D341Med (cell line): ENCODE results near the gene SCN4B.

Source experiments
- DNase-seq: peaks from one replicate; pipeline ENCODE4 v3.0.0; 2012; ENCODE audit warnings: low spot score

The SCN4B gene

DNA sequence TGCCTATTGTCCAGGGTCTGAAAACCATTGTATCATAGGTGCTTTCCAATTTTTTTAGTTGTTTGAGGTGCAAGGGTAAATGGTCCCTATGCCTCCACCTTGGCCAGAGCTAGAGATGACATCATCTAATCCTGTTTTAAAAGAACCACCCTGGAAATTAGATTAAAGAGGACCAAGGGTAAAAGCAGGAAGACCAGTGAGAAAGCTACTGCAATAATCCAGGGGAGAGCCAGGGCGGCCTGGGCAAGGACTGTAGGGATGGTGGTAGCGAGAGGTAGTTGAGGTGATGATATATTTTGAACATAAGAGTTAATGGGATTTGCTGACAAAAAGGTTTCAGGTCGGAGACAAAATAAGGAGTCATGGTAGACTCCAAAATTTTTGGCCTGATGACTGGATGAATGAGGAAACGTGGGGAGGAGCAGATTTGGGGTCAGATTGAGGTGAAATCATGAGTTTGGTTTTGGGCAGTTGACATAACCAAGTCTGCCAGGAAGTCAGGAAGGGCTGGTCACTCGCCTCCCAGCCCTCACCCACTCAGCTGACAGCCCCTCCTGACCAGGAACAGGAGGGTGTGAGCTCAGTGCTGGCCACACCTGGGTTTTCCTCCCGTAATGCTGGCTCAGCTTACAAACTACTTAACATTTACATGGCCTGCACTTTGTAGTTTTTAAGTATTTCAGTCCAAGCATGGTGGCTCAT lies 23.0 kb downstream of the SCN4B start:
- no peak for DNase-seq

DNA sequence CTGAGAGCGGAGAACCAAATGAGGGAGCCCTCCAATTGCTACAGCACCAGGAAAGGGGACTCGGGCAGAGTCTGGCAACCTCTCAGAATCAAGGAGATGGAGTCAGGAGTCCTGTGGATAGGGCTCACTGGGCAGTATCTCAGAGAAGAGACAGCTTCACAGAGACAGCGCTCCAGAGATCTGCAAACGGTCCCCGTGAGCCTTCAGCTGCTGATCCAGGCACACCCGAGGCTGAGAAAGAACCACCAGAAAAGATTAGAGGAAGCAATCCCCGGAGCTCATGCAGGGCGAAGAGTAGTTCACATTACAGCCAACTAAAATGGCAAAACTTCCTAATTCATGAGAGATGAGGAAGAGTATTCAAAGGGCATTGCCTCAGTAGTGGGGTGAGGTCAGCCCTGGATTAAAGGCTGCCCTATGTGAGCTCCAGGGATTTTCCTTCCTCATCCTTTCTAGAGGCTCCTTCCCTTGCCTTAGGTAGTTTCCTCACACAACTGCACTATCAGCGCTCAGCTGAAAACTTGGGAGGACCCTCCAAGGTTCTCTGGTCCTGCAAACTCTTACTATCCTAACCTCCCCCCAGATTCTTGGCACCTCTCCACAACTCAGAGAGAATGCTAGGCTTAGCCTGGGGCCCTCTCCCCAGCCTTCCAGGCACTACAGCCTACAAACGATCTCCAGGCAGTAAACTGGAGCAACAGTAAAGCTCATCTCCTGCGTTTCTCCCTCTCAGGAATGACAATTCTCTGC lies 23.7 kb downstream of the SCN4B start:
- DNase-seq, result no peak

DNA sequence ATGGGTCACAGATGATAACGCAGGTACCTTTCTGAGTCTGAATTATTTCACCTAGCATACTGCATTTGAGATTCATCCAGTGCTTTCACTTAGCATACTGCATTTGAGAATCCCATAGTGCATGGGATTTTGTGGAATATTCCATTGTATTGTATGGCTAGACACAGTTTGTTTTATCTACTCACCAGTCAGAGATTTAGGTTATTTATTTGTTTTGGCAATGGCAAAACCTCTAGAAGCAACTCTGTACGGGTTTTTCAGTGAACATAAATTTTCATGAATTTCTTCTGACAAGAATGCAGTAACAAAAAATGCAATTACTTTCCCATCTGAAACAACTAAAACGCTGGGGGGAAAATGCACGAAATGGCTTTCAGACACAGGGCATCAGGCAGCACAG lies 24.3 kb downstream of the SCN4B start:
- DNase-seq, result no peak

DNA sequence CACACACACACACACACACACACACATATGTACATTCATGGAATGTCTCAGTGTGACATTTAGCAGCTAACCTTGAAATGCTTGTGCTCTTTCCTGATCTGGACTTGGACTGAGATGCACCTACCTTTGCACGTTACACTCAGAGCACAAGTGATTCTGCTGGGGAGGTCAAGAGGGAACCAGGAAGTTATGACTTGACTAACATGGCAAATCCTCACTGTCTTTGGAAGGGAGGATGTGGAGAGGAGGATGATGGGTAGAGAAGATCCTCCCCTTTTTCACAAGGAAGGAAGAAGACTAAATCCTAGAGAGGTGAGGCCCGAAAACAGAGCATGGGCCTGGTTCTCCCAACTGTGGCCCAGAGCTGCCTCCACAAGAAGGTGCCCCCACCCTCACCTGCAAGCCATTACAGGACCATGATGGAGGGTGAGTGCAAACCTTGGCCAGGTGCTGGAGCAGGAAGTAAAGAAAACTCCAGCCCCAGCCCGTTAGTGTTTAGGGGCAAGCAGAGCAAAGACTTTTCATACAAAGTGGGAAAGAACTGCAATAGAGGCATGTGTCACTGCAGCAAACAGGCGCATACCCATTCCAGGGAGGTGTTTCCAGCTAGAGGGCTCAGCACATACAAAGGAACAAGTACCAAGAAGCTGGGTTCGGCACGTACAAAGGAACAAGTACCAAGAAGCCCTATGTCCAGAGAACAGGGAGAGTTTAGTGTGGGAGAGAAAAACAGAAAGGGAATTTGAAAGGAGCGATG lies 26.4 kb downstream of the SCN4B start:
- DNase-seq, result no peak

DNA sequence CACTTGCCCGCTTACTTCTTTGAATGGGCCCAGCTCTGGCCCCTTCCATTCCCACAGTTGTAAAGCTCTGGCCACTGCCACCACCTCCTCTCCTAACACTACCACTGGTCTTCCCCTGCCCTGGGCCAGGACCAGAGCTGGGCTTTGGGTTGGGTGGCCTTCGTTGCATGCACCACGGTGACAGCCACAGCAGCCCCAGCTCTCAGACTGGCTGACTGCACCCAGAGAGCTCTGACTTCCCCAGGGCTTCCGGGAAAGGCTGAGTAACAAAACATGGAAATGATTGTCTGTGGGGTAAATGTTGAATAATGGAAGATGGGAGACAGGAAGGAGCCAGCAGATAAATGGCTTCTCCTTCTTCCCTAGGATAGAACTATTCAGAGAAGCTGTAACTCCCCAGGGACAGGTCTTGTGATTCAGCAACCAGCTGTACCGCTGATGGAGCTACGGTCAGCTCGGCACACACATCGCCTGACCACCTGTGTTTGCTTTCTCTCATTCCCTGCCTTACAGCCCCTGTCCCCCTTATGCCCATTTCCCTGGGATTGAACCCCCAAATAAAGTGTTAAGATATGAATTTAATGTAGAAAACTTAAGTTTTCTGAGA lies 27.6 kb downstream of the SCN4B start:
- DNase-seq, result no peak

DNA sequence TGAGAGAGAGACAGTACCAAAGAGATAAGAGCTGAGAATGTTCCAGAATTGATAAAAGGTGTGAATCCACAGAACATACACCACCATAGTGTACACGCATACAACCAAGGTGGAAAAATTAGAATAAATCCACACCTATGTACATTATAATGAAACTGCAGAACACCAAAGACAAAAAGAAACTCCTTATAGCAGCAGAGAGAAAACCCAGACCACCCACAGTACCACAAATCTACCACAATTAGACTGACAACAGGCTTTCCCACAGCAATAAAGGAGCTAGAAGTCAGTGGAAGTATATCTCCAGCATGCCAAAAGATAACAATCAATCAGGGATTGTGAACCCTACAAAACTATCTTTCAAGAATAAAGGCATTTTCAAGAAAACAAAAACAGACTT lies 31.8 kb downstream of the SCN4B start:
- no peak for DNase-seq

DNA sequence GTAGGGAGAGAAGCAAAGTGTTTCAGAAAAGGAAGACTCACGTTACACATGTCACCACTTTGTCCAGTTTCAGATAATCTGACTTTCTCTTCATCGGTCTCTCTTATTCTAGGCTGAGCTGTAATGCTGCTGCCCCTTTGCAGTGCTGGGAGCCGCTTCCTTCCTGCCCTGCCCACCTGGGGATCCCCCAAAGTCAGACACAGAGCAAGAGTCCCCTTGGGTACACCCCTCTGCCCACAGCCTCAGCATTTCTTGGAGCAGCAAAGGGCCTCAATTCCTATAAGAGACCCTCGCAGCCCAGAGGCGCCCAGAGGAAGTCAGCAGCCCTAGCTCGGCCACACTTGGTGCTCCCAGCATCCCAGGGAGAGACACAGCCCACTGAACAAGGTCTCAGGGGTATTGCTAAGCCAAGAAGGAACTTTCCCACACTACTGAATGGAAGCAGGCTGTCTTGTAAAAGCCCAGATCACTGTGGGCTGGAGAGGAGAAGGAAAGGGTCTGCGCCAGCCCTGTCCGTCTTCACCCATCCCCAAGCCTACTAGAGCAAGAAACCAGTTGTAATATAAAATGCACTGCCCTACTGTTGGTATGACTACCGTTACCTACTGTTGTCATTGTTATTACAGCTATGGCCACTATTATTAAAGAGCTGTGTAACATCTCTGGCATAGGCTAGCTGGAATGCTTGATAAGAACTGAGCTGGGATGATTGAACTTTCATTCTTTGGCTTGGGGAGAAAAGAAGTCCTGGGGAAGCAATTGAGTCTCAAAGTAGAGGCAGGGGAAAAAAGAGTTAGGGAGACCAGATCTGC lies 34.6 kb downstream of the SCN4B start:
- no peak for DNase-seq

DNA sequence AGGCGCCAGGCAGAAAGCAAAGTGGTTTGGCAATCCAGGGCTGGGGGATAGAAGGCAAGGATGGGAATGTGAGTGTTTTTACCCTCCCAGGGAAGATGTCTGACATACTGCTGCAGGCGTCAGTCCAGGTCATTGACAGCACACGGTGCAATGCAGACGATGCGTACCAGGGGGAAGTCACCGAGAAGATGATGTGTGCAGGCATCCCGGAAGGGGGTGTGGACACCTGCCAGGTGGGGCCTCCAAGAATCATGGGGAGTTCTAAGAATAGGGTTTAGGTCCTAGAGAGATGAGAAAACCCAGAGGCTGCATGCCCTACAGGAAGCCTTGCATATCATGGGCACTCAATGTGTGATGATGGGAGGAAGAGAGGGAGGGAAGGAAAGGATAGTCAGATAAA lies 37.6 kb downstream of the SCN4B start:
- no peak for DNase-seq

DNA sequence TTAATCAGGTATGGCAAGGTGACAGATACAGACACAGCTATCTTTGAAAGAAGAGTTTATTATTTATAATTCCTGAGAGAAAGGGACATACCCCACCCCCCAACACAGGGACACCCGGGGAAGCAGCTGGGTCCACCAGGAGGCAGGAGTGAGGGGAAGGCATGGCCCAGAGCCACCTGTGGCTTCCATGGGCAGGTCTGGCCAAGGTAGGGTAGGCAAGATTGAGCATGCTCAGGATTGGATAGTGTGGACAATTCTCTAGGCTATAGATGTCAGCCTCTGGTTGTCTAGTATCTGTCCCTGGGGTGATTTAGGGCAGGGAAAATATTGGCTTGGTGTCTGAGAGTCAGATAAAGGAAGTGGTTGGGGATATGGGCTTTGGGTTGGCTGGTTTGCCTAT lies 38.4 kb downstream of the SCN4B start:
- no peak for DNase-seq

DNA sequence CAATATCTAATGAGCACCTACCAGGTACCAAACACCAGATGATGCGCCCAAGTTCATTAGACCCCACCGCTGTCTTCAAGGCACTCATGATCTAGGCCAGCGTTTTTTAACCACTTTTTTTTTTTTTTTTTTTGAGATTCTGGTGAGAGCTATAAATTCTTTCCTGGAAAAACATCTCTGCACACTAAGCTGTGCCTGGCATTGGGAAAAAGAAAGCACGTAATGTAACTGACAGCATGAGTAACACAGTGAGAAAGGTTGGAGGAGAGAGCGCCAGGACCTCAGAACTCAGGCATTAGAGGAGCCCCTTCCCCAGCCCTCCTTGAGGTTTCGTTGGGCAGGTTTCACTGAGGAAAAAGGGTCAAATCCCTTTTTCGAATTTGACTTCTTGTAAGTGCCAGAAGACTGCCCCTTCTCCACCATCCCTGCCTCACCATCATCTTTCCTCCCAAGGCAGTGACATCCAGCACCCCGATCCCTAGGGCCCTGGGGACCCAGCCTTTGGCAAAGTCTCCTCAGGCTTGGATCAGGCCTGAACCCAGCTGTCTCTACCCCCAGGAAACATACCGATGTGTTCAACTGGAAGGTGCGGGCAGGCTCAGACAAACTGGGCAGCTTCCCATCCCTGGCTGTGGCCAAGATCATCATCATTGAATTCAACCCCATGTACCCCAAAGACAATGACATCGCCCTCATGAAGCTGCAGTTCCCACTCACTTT lies 39.8 kb downstream of the SCN4B start:
- no peak for DNase-seq

DNA sequence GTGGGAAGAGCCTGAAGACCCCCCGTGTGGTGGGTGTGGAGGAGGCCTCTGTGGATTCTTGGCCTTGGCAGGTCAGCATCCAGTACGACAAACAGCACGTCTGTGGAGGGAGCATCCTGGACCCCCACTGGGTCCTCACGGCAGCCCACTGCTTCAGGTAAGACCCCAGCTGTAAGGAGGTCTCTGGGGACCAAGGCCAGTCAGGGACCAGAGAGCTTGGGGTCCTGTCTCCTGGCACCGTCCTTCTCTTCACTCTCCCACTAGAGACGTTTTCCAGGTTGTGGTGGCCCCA lies 40.9 kb downstream of the SCN4B start:
- DNase-seq, result no peak

DNA sequence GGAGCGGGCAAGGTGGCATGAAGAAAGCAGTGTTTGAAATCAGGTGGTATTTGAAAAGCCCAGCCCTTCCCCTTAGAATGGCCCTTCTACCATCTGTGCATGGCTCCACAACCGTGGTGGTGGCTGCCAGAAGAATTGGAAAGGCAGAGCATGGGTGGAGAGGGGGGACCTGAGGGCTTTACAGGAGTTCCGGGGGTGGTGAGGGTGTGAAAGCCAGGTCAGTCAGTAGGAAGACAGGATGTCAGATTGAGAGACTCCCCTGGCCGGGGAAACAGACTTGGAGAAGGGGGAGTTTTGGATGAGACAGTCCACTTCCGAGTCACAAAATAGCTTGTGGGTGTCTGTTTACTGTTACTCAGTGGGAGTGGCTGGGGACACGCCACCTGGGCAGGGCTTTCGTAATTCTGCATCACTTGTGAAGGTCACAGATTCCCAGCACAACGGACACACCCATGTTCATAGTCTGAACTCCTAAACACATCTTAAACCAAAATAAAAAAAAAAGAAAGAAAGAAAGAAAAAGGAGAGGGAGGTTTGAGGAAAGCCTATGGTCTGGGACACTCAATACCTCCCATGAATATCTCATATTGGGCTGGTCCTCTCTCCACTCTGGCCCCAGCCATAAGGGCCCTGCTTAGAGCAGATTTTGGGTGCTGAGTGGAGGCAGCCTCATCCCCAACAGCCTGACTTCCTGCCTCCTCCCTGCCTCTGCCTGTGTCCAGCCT lies 41.4 kb downstream of the SCN4B start:
- DNase-seq, result no peak

DNA sequence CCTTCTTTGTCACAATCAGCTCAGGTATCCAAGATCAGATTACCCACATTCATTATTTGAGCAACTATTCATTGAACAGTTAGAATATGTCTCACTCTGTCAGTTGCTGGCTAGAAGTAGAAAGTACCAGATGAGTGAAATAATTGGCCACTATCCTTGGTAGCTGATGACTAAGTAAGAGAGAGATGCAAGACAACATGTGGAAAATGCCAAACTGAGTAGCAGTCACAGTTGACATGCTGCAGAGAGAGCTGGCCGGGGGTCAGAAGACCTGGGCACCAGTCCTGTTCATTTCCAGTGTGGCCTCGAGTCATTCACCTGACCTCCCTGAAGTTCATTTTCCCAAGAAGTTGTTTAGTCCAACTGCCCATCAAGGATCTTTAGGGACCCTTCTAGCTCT lies 43.4 kb downstream of the SCN4B start:
- no peak for DNase-seq

DNA sequence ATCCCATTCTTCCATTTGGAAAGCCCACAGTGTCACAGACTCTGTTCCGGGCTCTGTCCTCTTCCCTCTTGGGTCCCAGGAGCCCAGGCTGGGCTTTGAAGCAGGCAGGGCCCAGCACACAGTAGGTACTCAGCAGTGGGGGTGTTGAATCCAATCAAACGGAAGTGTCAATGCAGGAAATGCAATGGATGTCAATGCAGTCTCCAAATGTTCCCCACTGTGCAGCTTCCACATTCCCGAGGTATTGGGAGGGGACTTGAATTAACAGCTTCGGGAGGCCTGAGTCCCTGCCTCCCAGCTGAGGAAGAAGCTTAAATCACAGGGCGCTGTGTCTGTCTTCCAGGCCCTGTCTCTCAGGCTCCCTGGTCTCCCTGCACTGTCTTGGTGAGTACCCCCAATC lies 44.1 kb downstream of the SCN4B start:
- DNase-seq, result peak; percentile 9

DNA sequence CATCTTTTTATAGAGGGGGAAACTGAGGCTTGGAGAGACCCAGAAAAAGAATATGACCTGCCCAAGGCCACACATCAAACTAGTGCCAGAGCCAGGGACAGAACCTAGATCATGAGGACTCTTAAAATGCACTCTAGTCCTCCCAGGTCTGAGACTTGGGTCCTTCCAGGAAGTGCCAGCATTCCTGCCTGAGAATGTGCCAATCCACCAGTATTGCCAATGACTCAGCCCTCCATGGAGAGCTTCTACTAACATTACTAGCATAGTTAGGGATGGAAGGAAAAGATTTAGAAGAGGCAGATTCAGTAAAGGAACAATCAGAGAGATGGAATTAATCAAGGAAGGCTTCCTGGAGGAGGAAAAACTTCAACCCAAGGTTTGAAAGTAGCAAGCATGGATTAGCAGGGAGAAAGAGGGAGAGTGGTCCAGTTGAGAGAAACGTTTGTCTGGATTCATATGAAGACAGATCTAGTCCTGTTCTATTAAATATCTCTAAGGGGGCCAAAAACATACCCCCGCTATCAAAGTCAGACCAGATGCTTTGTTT lies 45.8 kb downstream of the SCN4B start:
- DNase-seq, result no peak

DNA sequence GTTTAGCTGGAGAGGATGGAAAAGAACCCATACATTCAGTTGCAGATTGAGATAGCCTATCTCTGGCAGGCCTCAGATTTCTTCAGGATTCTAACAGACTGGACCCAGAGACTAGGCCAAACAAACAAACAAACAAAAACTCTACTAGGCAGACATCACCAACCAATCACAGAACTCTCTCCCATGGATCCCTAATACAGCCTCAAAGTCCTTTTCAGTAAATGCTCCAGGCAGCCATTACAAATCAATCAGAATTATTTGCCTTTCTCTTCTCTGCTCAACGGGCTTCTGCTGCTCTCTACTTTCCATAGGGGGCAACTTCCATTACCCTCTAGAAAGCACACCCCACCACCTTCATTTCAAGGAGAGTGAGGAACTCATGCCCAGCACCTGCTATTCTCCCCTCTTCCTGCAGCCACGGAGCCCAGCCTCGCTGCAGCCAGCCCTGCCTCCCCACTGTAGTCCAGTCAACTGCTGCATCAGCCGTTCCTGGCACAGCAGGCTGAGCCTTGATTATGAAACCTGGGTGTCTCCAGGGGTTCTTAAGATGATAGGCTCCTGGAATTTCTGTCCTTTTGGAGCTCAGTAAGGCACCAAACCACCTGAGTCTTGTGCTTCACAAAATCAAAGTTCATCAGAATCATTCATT lies 46.8 kb downstream of the SCN4B start:
- no peak for DNase-seq

DNA sequence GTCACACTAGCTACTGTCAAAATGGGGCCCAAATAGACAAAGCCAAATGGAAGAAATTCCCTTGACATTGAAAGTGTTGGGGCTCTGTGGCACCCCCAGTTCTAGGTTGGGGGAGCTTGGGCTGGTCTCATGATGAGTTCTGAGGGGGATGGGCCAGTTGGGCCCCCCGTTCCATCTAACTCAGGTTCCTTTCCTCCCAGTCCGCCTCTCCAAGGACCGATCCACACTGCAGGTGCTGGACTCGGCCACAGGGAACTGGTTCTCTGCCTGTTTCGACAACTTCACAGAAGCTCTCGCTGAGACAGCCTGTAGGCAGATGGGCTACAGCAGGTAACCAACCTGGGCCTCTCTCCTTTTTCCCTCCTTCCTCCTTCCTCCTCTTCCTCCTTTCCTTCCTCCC lies 48.1 kb downstream of the SCN4B start:
- DNase-seq, result no peak

DNA sequence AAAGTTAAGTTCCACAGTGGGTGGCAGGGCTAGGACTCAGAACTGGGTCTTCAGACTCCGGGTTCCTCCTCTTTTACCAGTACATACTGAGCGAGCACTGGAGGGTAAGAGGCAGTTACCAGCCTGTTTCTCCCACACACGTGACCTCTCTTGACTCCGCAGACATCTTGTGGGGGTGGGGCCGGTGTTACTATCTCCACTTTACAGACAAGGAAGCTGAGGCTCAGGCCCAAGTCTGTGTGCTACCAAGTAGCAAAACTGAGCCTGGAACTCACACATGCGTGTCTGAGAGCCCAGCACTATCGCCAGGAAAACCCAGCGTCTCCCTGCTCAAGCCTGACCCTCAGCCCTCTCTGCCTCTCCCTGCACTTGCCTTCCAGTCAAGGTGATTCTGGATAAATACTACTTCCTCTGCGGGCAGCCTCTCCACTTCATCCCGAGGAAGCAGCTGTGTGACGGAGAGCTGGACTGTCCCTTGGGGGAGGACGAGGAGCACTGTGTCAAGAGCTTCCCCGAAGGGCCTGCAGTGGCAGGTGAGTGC lies 49.8 kb downstream of the SCN4B start:
- DNase-seq, result no peak

DNA sequence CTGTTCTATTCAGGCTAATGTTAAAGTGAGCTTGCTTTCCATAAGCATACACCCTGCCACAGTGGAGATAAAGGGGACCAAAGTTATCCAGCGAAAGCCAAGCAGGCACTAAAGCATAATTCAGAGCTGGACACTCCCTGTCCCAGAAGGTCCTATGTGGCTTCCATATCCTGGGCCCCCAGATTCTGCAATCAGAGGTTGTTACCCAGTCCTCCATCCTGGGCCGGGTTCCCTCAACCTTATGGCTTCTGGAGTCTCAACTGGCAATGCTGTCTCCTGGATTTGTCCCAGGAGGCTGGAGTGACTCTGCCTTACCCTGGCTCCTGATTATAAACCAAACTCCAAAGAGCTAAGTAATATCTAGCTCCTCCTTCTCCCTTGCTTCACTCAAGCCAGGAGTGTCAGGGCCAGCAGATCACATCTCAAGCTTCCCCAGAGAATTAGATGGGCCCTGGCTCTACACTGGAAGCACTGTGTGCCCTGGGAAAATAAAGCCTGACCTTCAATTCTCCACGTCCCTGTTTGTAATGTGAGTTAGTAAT lies 51.9 kb downstream of the SCN4B start:
- peak; percentile 5 for DNase-seq
